Stimulated activated CD8-positive, alpha-beta memory T cell treated with anti-CD3 and anti-CD28 coated beads, Interleukin-15, amount 100 ng/mL, for 4 hours (primary cell): Measurements from ENCODE around the gene CTR9.
"Not testable (repeated sequence)": the region's sequence is repeated elsewhere in the genome, so short reads cannot be mapped to it uniquely, and the experiment has no call there.

Experiments
- DNase-seq, 2 donors: peaks; one replicate each; pipeline ENCODE4 v3.0.0-alpha.2; 2020; ENCODE audit warnings: low read depth in 2 of 2

CTR9 gene

DNA sequence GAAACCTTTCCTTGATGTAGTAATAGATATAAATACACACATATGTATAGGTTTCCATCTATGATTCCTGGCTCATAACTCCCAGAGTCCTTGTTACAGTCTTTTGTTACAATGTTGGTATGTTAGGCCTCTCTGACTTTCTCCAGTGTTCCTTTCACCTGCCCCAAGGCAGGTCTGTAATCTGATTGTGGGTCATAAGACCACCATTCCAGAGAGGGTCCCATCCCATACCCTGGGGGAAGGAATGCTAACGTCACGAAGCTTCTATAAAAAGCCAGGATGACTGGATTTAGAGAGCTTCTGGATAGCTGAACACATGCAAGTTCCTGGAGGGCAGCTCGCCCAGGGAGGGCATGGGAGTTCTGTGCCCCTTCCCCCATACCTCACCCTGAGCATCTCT lies 71.4 kb downstream of the CTR9 start:
- DNase-seq = not testable (repeated sequence)

DNA sequence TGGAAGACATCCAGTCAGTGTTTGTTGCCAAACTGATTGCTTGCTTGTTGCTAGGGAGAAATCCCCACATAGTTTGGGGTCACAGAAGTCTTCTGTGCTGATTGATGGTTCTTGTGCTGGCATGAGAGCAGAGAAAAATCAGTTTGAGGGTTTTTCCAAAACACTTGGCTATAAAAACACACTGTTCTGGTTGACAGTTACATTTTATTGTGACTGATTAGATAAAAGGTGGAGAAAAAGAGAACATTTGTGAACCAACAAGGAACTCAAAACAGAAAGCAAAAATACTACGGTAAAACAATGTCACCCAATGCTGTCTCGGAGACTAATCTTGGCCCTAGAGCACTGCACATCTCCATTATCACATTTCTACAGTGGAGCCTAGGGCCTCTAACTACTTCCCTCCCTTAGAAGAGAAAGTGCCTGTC lies 72.1 kb downstream of the CTR9 start:
- DNase-seq = no peak

DNA sequence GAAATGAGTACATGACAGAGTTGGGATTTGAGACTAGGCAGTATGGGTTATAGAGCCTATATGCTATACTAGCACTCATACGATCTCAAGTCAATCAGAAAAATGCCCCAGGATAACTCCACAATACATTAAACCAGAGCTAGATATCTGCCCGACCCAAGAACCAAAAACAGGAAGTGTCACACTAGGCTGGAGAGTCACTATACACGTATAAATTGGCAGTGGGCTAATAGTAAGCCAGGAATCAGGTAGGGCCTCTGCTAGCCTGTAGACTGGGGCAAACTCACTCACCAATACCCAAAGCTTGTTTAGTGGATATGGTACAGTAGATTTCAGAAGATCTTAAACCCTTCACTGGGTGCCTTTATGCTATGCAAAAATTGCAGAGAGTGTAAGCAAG lies 73.8 kb downstream of the CTR9 start:
- no peak for DNase-seq

DNA sequence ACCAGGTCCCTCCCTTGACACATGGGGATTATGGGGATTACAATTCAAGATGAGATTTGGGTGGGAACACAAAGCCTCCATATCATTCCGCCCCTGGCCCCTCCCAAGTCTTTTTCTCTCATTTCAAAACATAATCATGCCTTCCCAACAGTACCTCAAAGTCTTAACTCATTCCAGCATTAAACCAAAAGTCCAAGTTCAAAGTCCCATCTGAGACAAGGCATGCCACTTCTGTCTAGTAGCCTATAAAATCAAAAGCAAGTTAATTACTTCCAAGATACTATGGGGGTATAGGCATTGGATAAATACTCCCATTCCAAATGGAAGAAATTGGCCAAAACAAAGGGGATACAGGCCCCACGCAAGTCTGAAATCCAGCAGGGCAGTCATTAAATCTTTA lies 77.4 kb downstream of the CTR9 start:
- DNase-seq = no peak

DNA sequence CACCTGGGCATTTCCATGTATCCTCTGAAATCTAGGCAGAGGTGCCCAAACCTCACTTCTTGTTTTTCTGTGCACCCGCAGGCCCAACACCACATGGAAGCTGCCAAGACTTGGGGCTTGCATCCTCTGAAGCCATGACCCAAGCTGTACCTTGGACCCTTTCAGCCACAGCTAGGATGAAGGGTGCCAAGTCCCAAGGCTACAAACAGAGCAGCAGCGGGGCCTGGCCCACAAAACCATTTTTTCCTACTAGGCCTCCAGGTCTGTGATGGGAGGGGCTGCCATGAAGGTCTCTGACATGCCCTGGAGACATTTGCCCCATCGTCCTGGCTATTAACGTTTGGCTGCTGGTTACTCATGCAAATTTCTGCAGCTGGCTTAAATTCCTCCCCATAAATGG lies 78.1 kb downstream of the CTR9 start:
- DNase-seq = no peak
